ENCODE measurements around the gene SERPINB11.
"Not testable (repeated sequence)": the region's sequence is repeated elsewhere in the genome, so short reads cannot be mapped to it uniquely, and the experiment has no call there.

DNA sequence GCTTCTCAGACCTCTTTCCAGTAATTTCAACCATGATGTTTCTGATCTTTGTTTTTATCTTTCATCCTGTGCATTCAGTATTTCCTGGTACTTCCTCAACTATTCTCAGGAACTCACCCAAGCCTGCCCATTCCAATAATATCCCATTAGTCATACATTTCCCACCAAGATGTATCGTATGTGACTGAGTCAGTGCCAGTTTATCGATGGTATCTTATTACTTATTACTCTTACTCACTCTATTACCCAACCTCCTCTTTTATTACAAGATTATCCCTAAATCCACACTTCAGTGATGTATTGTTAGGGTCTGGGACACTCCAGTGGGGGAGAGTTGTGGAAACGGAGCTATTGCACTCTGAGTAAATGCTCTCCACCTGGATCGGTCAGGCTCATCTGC, 43.8 kb upstream of the SERPINB11 start:
- TF ChIP-seq POLR2AphosphoS5, POLR2A (IDR thresholded peaks at IDR 0.05): not testable (repeated sequence)
